ENCODE results near the gene FCAMR.

- TF ChIP-seq CTCF (IDR thresholded peaks at IDR 0.05) (no peak), POLR2A (IDR thresholded peaks at IDR 0.05) (no peak)
Measured at GRCh38 chr1:207018707-207019106, 48.4 kb upstream of the FCAMR start.
